DMS153 (cell line): Measurements from ENCODE around the gene AGBL1.
"Not testable (repeated sequence)": the region's sequence is repeated elsewhere in the genome, so short reads cannot be mapped to it uniquely, and the experiment has no call there.

Experiments used
- DNase-seq: peaks from one replicate; lab custom pipeline; 2025; lab: John Stamatoyannopoulos, UW

AGBL1 gene

GRCh38 chr15:86399041-86399954, 319.6 kb downstream of the AGBL1 start:
- DNase-seq: no peak

DNA sequence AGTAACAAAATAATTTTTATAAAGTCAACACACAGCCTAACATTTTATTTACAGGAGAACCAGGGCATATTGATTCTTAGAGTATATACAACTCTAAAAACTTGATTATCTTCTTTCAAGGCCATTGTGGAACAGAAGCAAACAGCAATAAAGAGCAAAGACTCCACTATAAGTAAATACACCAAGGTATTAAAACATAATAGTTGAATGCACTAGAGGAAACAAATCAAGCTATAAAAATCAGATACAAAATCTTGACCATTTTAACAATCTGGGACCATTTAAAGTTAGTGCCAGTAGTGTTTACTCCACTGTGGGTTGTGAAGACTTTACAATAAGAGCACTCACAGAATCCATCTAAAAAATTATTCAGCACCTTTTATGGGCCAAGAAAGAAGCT, 323.6 kb downstream of the AGBL1 start:
- DNase-seq: no peak

DNA sequence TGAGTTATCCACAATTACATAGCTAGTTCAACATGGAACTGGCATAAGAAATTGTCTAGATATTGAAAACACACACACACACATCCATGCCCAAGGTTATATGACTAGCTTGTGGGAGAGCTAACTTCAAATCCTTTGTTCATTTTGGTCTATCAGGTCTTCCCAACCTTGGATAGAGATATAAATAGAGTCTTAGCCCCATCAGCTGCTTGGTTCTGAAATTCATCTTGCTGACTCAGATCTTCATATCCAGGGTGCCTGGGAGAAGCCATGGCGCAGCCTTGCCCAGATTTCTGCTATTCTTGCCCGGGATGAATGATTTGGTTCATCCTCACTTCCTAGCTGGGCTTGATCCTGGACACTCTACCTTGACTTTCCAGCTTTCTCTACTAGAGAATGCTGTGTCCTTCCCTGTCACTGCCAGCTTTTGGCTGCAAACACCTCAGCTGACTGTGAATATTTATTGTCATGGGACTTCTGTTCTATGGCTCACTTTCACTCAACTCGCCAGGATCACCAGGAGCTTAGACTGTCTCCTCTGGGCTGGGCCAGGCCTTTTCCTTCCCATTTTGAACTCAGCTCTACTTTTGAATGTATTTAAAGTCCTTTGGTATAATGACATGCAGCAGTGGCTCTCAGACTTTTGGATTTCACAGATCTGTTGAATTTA, 324.4 kb downstream of the AGBL1 start:
- no peak for DNase-seq

DNA sequence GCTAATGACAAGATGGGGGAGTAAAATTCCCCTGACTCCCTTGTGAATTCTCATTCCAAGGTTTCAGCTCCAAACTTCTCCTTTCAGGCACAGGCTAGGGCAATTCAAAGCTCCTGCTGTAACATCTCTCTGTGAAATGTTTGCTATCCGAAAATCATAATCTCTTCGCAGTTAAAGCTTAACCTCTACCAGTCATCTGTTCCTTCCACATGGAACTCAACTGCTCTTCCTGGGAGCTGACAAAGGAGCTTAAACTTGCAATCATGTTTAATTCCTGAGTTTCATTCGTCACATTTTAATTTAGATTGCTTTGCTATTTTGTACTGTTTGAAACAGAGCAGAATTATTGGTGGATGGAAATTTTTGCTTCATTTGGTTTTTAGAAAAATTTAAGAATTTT, 328.6 kb downstream of the AGBL1 start:
- DNase-seq: no peak

DNA sequence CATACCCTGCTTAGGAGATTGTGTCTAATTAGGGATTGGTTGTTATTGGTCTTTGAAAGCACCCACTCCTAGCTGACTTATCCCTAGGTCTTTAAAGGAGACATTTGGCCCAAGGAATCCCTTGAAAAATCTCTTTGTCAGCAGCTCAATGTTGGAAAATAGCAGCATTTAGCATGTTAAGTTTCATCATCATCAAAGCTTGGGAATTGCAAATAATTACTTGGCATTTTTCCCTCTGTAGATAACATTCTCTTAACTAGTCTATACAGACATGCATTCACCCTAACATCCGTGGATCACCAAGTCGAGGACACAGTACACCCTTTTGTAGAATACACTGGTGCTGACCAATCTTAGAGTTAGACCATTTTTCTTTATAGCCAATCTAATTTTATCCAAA, 332.2 kb downstream of the AGBL1 start:
- no peak for DNase-seq

DNA sequence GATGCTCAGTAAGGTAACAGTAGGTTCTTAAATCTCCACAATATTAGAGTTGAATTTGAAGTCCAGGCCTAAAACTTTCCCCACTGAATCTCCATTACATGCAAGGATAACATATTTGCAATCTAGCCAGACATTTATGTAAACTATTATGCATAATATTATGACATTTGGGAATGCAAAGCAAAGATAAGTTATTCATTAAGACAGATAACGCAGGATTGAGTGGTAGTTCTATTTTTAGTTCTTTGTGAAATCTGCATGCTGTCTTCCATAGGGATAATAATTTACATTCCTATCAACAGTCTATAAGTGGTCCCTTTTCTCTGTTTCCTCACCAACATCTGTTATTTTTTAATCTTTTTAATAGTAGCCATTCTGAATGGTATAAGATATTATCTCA, 333.5 kb downstream of the AGBL1 start:
- DNase-seq: no peak

- no peak for DNase-seq
These were observed 346.1 kb downstream of the AGBL1 start for GRCh38 chr15:86425746-86426145.

DNA sequence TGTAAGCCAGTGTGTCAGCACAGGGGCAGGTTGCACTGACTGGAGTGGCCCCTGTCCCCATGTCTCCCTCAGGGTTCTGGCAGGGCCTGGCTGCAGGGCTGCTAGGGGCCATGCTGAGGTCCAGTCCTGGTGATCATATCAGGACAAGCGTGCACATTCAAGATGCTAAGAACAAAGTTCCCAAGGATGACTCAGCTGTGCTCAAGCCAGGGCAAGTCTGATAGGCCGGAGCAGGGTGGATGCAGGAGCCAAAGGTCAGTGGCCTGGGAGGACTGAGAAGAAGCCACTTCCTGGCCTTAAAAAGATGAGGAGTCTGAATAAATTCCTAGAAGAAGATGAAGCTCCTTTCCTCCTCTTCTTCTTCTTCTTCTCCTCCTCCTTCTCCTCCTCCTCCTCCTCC, 353.2 kb downstream of the AGBL1 start:
- DNase-seq: no peak

DNA sequence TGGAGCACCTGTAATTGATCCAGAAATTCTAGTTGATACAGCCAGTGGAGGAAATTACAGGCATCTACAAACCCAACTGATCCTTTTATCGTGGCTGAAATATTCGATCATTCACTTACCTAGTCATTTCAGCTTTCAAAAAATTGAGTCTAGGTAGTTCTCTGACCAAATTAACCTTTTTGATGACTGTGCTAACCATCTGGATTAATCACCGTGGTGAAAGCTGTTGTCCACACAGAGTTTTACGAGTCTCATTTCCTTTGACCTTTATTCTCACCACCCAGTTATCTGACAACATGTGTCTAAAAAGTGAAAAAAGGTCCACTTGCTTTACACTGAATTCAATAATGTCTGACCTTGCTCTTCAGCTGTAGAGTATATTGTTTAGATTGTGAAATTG, 354.3 kb downstream of the AGBL1 start:
- DNase-seq: no peak

- DNase-seq: no peak
These were observed 359.9 kb downstream of the AGBL1 start for GRCh38 chr15:86439614-86440013.

DNA sequence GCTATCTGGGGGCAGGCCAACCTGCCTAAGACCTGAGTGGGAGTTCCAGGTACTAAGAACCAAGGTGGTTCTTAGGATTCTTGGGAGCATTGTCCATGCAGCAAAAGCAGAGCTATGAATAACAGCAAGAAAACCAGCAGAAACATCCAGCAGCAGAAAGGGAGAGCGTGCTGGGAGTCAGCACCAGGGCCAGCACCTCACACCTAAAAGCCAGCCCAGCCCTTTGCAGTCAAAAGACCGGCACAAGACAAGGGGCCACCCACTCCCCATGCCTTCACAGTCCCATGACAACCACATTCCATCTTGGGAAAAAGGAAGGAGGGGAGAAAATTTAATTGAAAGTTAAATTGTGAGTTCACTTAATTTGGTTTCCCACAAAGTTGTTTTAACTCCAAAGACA, 364.9 kb downstream of the AGBL1 start:
- no peak for DNase-seq

- DNase-seq: no peak
These were observed 366.0 kb downstream of the AGBL1 start for GRCh38 chr15:86445579-86446252.

- DNase-seq: no peak
These were observed 366.6 kb downstream of the AGBL1 start for GRCh38 chr15:86446253-86446640.

DNA sequence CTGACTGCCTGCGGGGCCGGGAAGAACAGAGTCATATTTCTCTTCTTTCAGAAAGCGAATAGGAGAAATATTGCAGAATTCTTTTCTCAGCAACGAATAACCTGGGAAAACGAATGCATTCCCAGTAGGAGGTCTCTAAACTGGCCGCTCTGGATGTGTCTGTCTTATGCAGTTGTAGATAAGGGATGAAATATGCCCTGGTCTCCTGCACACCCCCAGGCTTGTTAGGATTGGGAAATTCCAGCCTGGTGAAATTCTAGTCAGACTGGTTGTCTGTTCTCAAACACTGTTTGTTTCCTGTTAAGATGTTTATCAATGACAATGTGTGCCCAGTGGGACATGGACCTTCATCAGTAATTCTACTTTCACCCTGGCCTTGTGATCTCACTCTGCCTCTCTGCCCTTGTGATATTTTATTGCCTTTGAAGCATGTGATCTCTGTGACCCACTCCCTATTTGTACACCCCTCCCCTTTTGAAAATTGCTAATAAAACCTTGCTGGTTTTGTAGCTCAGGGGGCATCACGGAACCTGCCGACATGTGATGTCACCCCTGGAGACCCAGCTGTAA, 385.9 kb downstream of the AGBL1 start:
- DNase-seq: not testable (repeated sequence)

DNA sequence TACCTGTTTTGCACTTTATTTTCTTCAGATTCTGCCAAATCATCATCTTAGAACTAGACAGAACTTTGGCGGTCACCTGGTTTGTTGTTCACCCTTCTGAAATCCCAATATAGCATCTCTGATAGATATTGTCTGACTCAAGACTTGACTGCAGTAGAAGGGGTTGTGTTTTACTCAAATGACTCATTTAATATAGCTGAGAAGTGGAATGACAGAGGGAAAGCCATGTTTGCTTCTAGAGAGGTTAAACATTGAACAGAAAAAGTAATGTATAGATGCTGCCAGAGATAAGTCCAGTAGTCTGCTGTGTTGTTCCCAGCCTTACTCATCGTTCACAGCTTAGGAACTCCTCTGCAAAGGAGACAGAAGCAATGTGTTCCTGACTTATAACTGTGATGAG, 402.0 kb downstream of the AGBL1 start:
- DNase-seq: no peak

DNA sequence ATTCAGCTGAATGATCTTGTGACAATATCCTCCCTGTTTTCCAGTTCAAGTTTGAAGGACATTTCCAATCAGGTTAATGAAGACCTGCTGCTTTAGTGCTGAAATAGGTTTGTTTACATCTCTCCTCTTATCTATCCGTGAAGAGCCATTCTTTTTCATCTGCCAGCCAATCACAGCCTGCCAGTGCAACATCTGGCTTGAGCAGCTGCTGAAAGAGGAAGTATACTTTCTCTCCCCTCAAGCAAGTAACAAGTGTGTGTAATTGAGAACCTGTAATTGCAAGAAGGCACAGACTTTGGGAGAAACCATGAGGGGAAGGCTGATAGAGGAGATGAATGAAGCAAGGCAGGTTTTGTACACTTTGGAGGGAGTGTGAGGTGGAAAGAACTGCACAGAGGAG, 404.3 kb downstream of the AGBL1 start:
- no peak for DNase-seq

- no peak for DNase-seq
These were observed 408.4 kb downstream of the AGBL1 start for GRCh38 chr15:86488046-86488445.

GRCh38 chr15:86489981-86490380, 410.3 kb downstream of the AGBL1 start:
- no peak for DNase-seq

- no peak for DNase-seq
These were observed 411.4 kb downstream of the AGBL1 start for GRCh38 chr15:86491118-86491517.

GRCh38 chr15:86493884-86494283, 414.2 kb downstream of the AGBL1 start:
- no peak for DNase-seq

DNA sequence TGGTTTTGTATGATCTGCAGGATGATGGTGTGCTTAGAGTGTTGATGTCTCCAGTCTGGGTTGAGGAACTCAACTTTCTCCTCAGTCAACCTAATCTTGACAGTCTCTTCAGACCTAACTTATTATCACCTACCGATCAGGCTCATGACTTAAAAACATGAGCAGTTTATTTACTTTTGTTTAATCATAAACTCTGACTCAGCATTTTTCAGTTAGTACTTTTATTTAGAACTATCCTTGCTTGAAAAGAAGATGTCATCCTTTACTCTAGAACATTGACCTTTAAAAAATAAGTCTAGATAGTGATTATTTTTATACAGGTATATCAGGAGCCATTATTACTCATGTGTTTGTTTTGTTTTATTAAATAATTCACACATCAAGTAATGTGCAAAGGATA, 414.8 kb downstream of the AGBL1 start:
- DNase-seq: no peak

DNA sequence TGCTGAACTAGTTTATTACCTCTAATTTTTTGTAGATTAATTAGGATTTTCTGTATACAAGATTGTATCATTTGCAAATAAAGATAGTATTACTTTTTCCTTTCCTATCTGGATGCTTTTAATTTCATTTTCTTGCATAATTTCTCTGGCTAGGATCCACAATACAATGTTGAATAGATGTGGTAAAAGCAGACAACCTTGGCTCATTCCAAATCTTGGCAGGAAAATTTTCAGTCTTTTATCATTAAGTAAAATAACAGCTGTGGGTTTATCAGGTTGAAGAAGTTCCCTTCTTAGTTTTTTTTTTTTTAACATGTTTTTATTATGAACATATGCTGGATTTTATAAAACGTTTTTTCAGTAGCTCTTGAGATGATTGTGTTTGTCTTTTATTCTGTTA, 422.6 kb downstream of the AGBL1 start:
- no peak for DNase-seq

DNA sequence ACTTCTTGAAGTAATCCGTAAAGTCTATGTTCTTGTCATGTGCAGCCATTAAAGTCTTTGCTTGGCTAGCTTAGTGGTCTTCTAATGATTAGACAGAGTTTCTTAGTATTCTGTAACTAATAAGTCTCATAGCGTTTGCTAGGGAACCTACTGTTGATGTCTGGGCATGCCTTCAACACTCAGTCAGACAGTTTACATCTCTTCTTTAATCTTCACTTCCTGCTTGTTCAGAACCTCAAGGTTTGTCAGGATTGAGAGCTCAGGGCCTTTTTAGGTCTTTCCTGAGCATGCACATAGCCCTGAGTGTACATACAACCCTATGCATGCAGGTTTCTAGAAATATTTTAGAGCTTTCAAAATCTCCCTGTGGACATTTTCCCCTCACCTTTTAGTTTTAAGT, 426.3 kb downstream of the AGBL1 start:
- no peak for DNase-seq
